Fibroblast of villous mesenchyme (primary cell): ENCODE results near the gene OS9. TPM values are rescaled to one million over a fixed set of nuclear protein-coding genes. Genes with fewer than 3 reads are reported as not detected.

ENCODE experiments used
- DNase-seq: peaks from one replicate; pipeline ENCODE4 v3.0.0-alpha.2; 2010; ENCODE audit warnings: low read depth
- H3K4me3 ChIP-seq: 2 replicates; pipeline ENCODE4 v1.5.1; 2011; ENCODE audit warnings: low read depth, mild to moderate bottlenecking, low read length
- total RNA-seq: library from RNA; depleted of rRNA; stranded (reverse); fragments of >200 nt; gene quantifications from 2 replicates; pipeline ENCODE4 v1.2.3, GENCODE V29; 2012
- TF ChIP-seq, protein P1 (sequence below): IDR thresholded peaks from 2 replicates; pipeline ENCODE4 v1.5.1; 2012; ENCODE audit warnings: low read depth, mild to moderate bottlenecking, low read length; ENCODE audit not compliant: insufficient read depth

OS9 gene
- total RNA-seq, 1 donor, result 98.0 TPM

DNA sequence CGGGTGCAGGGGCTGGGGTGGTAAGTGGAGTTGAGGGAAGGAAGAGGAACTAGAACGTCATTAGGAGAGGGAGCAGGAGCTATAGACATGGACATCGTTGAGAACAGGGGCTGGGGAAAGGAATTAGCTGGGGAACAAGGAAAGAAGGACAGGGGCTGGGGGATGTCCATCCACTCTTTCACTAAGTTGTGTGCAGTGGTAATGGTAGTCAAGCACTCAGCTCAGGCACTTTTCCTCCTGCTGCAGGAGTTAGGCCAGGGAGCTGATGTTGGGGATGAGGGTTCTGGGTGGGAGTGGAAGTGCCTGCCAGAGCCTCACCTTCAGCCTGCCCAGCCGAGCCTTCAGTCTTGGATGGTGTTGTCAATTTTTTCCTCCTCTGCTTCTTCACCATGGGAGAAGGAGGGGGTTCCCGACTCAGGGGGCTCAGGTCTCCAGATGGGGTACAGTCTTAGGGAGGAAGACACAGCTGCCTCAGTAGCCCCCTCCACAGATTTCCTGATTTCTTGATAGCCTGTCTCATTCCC, 35.5 kb downstream of the OS9 start:
- no peak for DNase-seq
- no peak overlapping the region for H3K4me3 ChIP-seq
- TF ChIP-seq, protein P1, sequence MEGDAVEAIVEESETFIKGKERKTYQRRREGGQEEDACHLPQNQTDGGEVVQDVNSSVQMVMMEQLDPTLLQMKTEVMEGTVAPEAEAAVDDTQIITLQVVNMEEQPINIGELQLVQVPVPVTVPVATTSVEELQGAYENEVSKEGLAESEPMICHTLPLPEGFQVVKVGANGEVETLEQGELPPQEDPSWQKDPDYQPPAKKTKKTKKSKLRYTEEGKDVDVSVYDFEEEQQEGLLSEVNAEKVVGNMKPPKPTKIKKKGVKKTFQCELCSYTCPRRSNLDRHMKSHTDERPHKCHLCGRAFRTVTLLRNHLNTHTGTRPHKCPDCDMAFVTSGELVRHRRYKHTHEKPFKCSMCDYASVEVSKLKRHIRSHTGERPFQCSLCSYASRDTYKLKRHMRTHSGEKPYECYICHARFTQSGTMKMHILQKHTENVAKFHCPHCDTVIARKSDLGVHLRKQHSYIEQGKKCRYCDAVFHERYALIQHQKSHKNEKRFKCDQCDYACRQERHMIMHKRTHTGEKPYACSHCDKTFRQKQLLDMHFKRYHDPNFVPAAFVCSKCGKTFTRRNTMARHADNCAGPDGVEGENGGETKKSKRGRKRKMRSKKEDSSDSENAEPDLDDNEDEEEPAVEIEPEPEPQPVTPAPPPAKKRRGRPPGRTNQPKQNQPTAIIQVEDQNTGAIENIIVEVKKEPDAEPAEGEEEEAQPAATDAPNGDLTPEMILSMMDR, result no peak

- no peak for DNase-seq
- no peak overlapping the region for H3K4me3 ChIP-seq
- TF ChIP-seq, protein P1, result no peak
These were observed 36.6 kb downstream of the OS9 start for GRCh38 chr12:57730336-57731067.

DNA sequence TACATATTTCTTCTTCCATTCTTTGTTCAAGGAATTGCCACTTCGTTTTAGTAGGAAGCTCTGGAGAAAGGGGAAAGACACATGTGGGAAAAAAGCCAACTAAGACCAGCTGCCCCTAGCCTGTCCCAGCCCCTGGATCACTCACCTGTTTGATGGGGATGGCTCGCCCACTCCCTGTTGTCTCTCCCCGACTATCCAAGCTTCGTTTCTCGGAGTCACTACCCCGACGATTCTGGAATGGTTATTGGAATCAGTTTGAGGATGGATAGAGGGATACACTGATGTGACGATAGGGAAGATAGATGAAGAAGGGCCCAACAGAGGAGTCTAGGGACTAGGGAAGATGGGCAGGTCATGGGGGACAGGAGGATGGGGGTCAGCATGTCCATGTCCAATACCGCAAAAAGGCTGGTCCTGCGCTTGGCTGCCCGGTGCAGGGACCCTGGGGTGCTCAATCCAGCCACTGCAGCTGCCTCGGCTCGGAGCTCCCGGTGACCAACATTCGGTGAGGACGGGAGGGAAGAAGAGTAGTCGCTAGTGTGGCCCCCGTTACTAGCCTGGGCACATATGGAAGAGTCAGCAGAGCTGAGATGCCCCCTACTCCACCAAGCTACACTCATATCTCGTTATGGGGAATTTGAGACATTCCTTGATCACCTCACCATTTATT, 37.6 kb downstream of the OS9 start:
- no peak overlapping the region for H3K4me3 ChIP-seq
- TF ChIP-seq, protein P1, result no peak
- no peak for DNase-seq

DNA sequence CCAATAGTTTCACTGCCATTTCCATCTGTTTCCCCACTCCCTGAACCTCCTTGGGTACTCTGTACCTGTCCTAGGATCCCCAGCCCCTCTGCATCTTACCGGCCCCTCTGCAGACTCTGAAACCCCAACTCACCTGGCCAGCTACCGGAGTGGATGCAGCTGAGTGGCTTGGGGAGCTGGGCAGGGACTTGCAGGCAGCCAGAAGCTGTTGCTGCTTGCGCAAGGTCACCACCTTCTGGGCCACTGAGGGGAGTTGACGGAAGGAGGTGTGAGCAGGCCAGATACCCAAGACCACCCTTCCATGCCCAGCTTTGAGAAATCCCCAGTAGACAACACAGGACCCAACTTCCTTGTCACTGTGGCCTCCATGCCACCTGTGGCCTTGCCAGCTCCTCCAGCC, 38.3 kb downstream of the OS9 start:
- TF ChIP-seq, protein P1, result no peak
- H3K4me3 ChIP-seq, result no peak overlapping the region
- DNase-seq, result no peak

DNA sequence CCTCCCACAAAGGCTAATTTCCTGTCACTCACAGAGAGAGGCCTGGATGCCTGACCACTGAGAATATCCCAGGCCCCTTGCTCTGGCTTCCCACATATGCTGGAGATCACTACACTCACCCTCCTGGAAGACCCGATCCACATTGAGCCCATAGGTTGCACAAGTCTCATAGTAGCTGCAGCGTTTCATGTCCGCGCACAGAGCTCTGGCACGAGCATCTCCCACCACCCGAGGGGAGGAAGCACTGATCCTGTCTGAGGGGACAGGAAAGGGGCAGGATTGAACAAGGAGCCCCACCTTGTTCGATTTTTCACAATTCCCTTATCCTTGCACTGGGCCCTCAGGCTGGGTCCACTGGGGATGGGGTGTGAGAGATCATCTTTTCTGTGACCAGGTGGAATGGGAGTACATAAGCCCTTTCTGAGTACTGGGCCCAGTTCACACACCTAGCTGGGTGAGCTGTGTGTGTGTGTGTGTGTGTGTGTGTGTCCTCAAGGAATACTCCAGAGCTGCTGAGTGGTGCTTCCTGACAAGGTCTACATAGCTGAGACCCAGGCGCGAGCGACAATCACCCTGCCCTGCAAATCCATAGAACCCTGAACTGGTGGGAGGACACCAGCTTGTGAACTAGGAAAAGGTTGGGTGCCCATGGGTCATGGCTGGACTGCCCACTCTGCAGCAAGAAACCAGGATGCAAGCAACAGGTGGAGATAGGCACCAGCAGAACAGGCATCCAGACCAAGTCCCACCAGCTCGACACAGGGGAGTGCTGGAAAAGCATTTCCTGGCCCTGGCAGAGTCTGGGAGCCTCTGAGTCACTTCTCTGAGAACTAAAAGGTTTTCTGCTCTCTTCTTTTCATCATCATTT, 39.0 kb downstream of the OS9 start:
- no peak overlapping the region for H3K4me3 ChIP-seq
- TF ChIP-seq, protein P1, result no peak
- no peak for DNase-seq

DNA sequence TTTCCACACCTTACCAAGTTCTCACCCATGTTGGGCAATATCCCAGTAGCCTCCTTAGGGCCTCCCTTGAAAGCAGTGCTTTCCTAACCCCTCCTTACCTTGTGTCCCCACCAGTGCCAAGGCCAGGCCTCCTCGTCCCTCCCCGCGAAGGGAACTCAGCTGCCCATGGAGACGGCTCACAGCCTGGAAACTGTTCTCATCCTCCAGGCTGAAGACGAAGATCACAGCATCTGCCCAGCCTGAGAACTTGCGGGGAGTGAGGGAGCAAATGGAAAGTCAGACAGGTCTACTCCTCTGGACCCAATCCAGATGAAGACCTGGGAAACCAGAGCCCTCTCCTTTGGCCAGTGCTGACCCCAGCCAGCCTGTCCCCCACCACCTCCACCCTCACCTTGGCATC, 40.0 kb downstream of the OS9 start:
- no peak for DNase-seq
- TF ChIP-seq, protein P1, result no peak
- no peak overlapping the region for H3K4me3 ChIP-seq
